HG02943 (cell line): ENCODE results near the gene PHYH.

ENCODE experiments used
- ATAC-seq: cut with Tn5 transposase; IDR thresholded peaks from one replicate; pipeline ENCODE4 v1.9.1; 2021; ENCODE audit warnings: mild to moderate bottlenecking, low read depth, moderate library complexity; ENCODE audit not compliant: unreplicated experiment

PHYH gene

DNA sequence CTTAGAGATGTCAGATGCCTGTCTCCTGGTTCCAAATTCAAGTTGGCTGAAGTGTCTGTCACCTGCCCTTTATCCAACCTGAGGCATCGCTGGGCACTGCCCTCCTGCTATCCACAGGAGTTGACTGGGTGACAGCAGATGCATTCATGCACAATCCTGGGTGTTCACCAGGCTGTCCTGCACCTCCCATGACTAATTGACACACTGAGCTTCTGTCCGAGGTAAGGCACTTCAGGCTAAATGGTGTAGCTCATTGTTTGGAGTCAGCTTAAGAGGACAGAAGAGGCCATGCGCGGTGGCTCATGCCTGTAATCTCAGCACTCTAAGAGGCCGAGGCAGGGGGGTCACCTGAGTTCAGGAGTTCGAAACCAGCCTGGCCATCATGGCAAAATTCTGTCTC, 68.1 kb downstream of the PHYH start:
- ATAC-seq: no peak

DNA sequence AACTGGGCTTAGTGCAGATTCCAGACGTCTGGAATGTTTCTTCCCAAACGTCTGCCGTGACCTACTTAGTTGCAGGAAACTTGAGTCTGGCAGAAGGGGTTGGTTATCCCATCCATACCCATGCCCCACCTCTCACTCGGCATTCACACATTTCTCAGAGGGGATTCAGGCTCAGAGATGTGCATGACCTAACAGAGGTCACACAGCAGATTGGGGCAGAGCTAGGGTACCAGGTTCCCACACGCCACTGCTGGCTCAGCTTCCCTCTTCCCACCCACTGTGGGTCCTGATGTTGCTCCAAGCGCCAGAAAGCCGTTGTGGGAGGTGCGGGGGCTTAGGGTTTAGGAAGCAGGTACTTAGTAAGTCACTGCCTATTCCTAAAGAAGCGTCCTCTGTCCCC, 68.7 kb downstream of the PHYH start:
- no peak for ATAC-seq
